ENCODE data around the gene LTBP3.

LTBP3 gene

GRCh38 chr11:65537296-65537597 is 20.9 kb downstream of the LTBP3 start:
- no peaks in the 10 kb centered on the region for H4K20me1 ChIP-seq (ENCODE audit: low read depth, low read length)
- H2AFZ ChIP-seq (ENCODE audit: low read depth, low read length, severe bottlenecking) = no peak overlapping the region
- no peak overlapping the region for H3K9ac ChIP-seq (ENCODE audit: low read length)
- no peak overlapping the region for H3K4me3 ChIP-seq (ENCODE audit: insufficient read depth, low read length, poor library complexity, severe bottlenecking)
- H3K79me2 ChIP-seq (ENCODE audit: insufficient read depth, low read length) = no peaks in the 10 kb centered on the region
- TF ChIP-seq EZH2phosphoT487 (conservative IDR thresholded peaks at IDR 0.05; ENCODE audit: low read length) = no peak
- H3K27me3 ChIP-seq (ENCODE audit: low read length) = no peaks in the 10 kb centered on the region
- no peak overlapping the region for H3K4me2 ChIP-seq (ENCODE audit: low read depth, low read length, poor library complexity, severe bottlenecking)
- no peaks in the 10 kb centered on the region for H3K9me3 ChIP-seq (ENCODE audit: insufficient read depth, low read length)
- H3F3A ChIP-seq (ENCODE audit: insufficient read depth) = no peaks in the 10 kb centered on the region; the same call in 1 of the 2 replicates
- no peaks in the 10 kb centered on the region for H3K36me3 ChIP-seq (ENCODE audit: low read length)
- H3K9me2 ChIP-seq (replicated peaks; ENCODE audit: insufficient read depth, low read length) = no peaks in the 10 kb centered on the region
- no peak overlapping the region for H3K27ac ChIP-seq (ENCODE audit: low read depth, low read length)

GRCh38 chr11:65536412-65537295 is 21.5 kb downstream of the LTBP3 start:
- no peaks in the 10 kb centered on the region for H4K20me1 ChIP-seq (ENCODE audit: low read depth, low read length)
- H3K27ac ChIP-seq (ENCODE audit: low read depth, low read length) = no peak overlapping the region
- H3K36me3 ChIP-seq (ENCODE audit: low read length) = no peaks in the 10 kb centered on the region
- no peaks in the 10 kb centered on the region for H3K9me2 ChIP-seq (replicated peaks; ENCODE audit: insufficient read depth, low read length)
- H3K4me2 ChIP-seq (ENCODE audit: low read depth, low read length, poor library complexity, severe bottlenecking) = no peak overlapping the region
- no peaks in the 10 kb centered on the region; the same call in 1 of the 2 replicates for H3F3A ChIP-seq (ENCODE audit: insufficient read depth)
- H3K27me3 ChIP-seq (ENCODE audit: low read length) = no peaks in the 10 kb centered on the region
- no peak overlapping the region for H2AFZ ChIP-seq (ENCODE audit: low read depth, low read length, severe bottlenecking)
- no peak for TF ChIP-seq CTCF (IDR thresholded peaks at IDR 0.05; ENCODE audit: insufficient read depth, low read length, poor library complexity, severe bottlenecking)
- TF ChIP-seq EZH2phosphoT487 (conservative IDR thresholded peaks at IDR 0.05; ENCODE audit: low read length) = no peak
- H3K9ac ChIP-seq (ENCODE audit: low read length) = no peak overlapping the region
- H3K9me3 ChIP-seq (ENCODE audit: insufficient read depth, low read length) = no peaks in the 10 kb centered on the region
- no peak overlapping the region for H3K4me3 ChIP-seq (ENCODE audit: insufficient read depth, low read length, poor library complexity, severe bottlenecking)
- no peaks in the 10 kb centered on the region for H3K79me2 ChIP-seq (ENCODE audit: insufficient read depth, low read length)

GRCh38 chr11:65535102-65535501 is 23.1 kb downstream of the LTBP3 start:
- no peak for TF ChIP-seq EZH2phosphoT487 (conservative IDR thresholded peaks at IDR 0.05; ENCODE audit: low read length)
- TF ChIP-seq CTCF (IDR thresholded peaks at IDR 0.05; ENCODE audit: insufficient read depth, low read length, poor library complexity, severe bottlenecking) = no peak
- Histone ChIP-seq H3K9ac (ENCODE audit: low read length) (no peak overlapping the region), H3K9me3 (ENCODE audit: insufficient read depth, low read length) (no peaks in the 10 kb centered on the region), H3K36me3 (ENCODE audit: low read length) (no peaks in the 10 kb centered on the region), H3K9me2 (replicated peaks; ENCODE audit: insufficient read depth, low read length) (no peaks in the 10 kb centered on the region), H3K79me2 (ENCODE audit: insufficient read depth, low read length) (no peaks in the 10 kb centered on the region), H2AFZ (ENCODE audit: low read depth, low read length, severe bottlenecking) (no peak overlapping the region), H3K27ac (ENCODE audit: low read depth, low read length) (no peak overlapping the region), H3K27me3 (ENCODE audit: low read length) (no peaks in the 10 kb centered on the region), H3K4me3 (ENCODE audit: insufficient read depth, low read length, poor library complexity, severe bottlenecking) (no peak overlapping the region), H3K4me2 (ENCODE audit: low read depth, low read length, poor library complexity, severe bottlenecking) (no peak overlapping the region), H4K20me1 (ENCODE audit: low read depth, low read length) (no peaks in the 10 kb centered on the region), H3F3A (ENCODE audit: insufficient read depth) (no peaks in the 10 kb centered on the region)

- Histone ChIP-seq H3K36me3 (ENCODE audit: low read length) (no peaks in the 10 kb centered on the region), H3K4me3 (ENCODE audit: insufficient read depth, low read length, poor library complexity, severe bottlenecking) (no peak overlapping the region), H3F3A (ENCODE audit: insufficient read depth) (no peaks in the 10 kb centered on the region), H3K27ac (ENCODE audit: low read depth, low read length) (no peak overlapping the region), H4K20me1 (ENCODE audit: low read depth, low read length) (no peaks in the 10 kb centered on the region), H3K27me3 (ENCODE audit: low read length) (no peaks in the 10 kb centered on the region), H3K4me2 (ENCODE audit: low read depth, low read length, poor library complexity, severe bottlenecking) (no peak overlapping the region), H3K9ac (ENCODE audit: low read length) (no peak overlapping the region), H2AFZ (ENCODE audit: low read depth, low read length, severe bottlenecking) (no peak overlapping the region), H3K9me2 (replicated peaks; ENCODE audit: insufficient read depth, low read length) (no peaks in the 10 kb centered on the region), H3K9me3 (ENCODE audit: insufficient read depth, low read length) (no peaks in the 10 kb centered on the region), H3K79me2 (ENCODE audit: insufficient read depth, low read length) (no peaks in the 10 kb centered on the region)
- no peak for TF ChIP-seq CTCF (IDR thresholded peaks at IDR 0.05; ENCODE audit: insufficient read depth, low read length, poor library complexity, severe bottlenecking)
- no peak for TF ChIP-seq EZH2phosphoT487 (conservative IDR thresholded peaks at IDR 0.05; ENCODE audit: low read length)
Measured at GRCh38 chr11:65532388-65533064, 25.6 kb downstream of the LTBP3 start.
